ENCODE results near the gene KCNJ10. TPM values are rescaled to one million over a fixed set of nuclear protein-coding genes. Genes with fewer than 3 reads are reported as not detected.

KCNJ10 gene
- total and polyA plus RNA-seq, 2 of the 13 experiments (the other 11 are each of a cell fraction or from before 2014, with no cell fraction given) = 4.4 to 10.3 TPM

GRCh38 chr1:160053548-160054365 lies 16.2 kb downstream of the KCNJ10 start (continued):
- TF ChIP-seq ZBTB1 (CRISPR knock-in tag; IDR thresholded peaks at IDR 0.05; ENCODE audit: borderline replicate concordance) (no peak), GPN1 (CRISPR knock-in tag; IDR thresholded peaks at IDR 0.05; ENCODE audit: borderline replicate concordance) (no peak), BCLAF1 (IDR thresholded peaks at IDR 0.05) (no peak), ZBTB3 (CRISPR knock-in tag; IDR thresholded peaks at IDR 0.05; ENCODE audit: borderline replicate concordance, low read depth) (no peak), ATF3 (CRISPR knock-in tag; IDR thresholded peaks at IDR 0.05) (peak; percentile 86), NFYC (CRISPR knock-in tag; IDR thresholded peaks at IDR 0.05) (no peak), ZHX2 (IDR thresholded peaks at IDR 0.05; ENCODE audit: low read depth) (0 out of 2 replicates have a peak, but pooled peaks have one; percentile 21), ZHX2 (CRISPR knock-in tag; IDR thresholded peaks at IDR 0.05; ENCODE audit: borderline replicate concordance) (no peak), ZNF24 (IDR thresholded peaks at IDR 0.05) (peak; percentile 76), DRAP1 (CRISPR knock-in tag; IDR thresholded peaks at IDR 0.05) (peak; percentile 15; the same call in 1 of the 2 replicates), CREM (IDR thresholded peaks at IDR 0.05) (peak; percentile 86), CREM (CRISPR knock-in tag; IDR thresholded peaks at IDR 0.05) (no peak), FOSL1 (CRISPR knock-in tag; IDR thresholded peaks at IDR 0.05; ENCODE audit: borderline replicate concordance) (peak; percentile 77; the same call in 1 of the 2 replicates), GFI1 (CRISPR knock-in tag; IDR thresholded peaks at IDR 0.05; ENCODE audit: borderline replicate concordance) (peak; percentile 94), ZFP62 (CRISPR knock-in tag; IDR thresholded peaks at IDR 0.05) (no peak), ZNF724P (CRISPR knock-in tag; IDR thresholded peaks at IDR 0.05; ENCODE audit: borderline replicate concordance) (no peak), ZBTB33 (CRISPR knock-in tag; IDR thresholded peaks at IDR 0.05) (no peak), ZFAT (CRISPR knock-in tag; conservative IDR thresholded peaks at IDR 0.05) (no peak)

All from HepG2 (cell line).